H9 (cell line): ENCODE data around the gene KCNMA1. TPM values are rescaled to one million over a fixed set of nuclear protein-coding genes. Genes with fewer than 3 reads are reported as not detected.

ENCODE experiments used
- DNase-seq: peaks from one replicate; pipeline ENCODE4 v3.0.0-alpha.2; 2017
- H2AFZ ChIP-seq: one replicate; pipeline ENCODE4 v1.6.1; 2013; ENCODE audit warnings: mild to moderate bottlenecking, low read length, control low read depth, moderate library complexity
- H2AK5ac ChIP-seq: 2 replicates; pipeline ENCODE4 v1.6.1; 2013; ENCODE audit warnings: low read length, control low read depth, mixed read lengths; ENCODE audit not compliant: insufficient read length
- H2BK120ac ChIP-seq: one replicate; pipeline ENCODE4 v1.6.1; 2013; ENCODE audit warnings: low read depth, mild to moderate bottlenecking, low read length, control low read depth, inconsistent platforms; ENCODE audit not compliant: poor library complexity, severe bottlenecking
- H2BK12ac ChIP-seq: 2 replicates; pipeline ENCODE4 v1.6.1; 2013; ENCODE audit warnings: low read length, control low read depth, mixed read lengths, low read depth; ENCODE audit not compliant: insufficient read length
- H2BK15ac ChIP-seq: 2 replicates; pipeline ENCODE4 v1.6.1; 2013; ENCODE audit warnings: low read depth, low read length, control low read depth
- H2BK20ac ChIP-seq: one replicate; pipeline ENCODE4 v1.6.1; 2013; ENCODE audit warnings: low read depth, mild to moderate bottlenecking, low read length, control low read depth, inconsistent platforms; ENCODE audit not compliant: poor library complexity, severe bottlenecking
- H2BK5ac ChIP-seq: 2 replicates; pipeline ENCODE4 v1.6.1; 2013; ENCODE audit warnings: low read length, control low read depth, mixed read lengths; ENCODE audit not compliant: insufficient read length
- H3K14ac ChIP-seq: 2 replicates; pipeline ENCODE4 v1.6.1; 2013; ENCODE audit warnings: low read length, control low read depth; ENCODE audit not compliant: insufficient read depth
- H3K18ac ChIP-seq: 2 replicates; pipeline ENCODE4 v1.6.1; 2013; ENCODE audit warnings: low read depth, mild to moderate bottlenecking, mixed read lengths, low read length, control low read depth; ENCODE audit not compliant: insufficient read length
- H3K23ac ChIP-seq: 2 replicates; pipeline ENCODE4 v1.6.1; 2013; ENCODE audit warnings: low read length, control low read depth, mixed read lengths, low read depth; ENCODE audit not compliant: insufficient read length
- H3K23me2 ChIP-seq: 2 replicates; pipeline ENCODE4 v1.6.1; 2013; ENCODE audit warnings: low read depth, mild to moderate bottlenecking, mixed read lengths, low read length, control low read depth; ENCODE audit not compliant: insufficient read length, poor library complexity, severe bottlenecking
- H3K27ac ChIP-seq: 2 replicates; pipeline ENCODE4 v1.5.1; 2013; ENCODE audit warnings: low read length, control low read depth, mixed read lengths, low read depth; ENCODE audit not compliant: insufficient read length
- H3K27me3 ChIP-seq: 2 replicates; pipeline ENCODE4 v1.6.1; 2013; ENCODE audit warnings: low read length, control low read depth, inconsistent platforms; ENCODE audit not compliant: insufficient read depth
- H3K4ac ChIP-seq: 2 replicates; pipeline ENCODE4 v1.6.1; 2013; ENCODE audit warnings: low read depth, mild to moderate bottlenecking, control low read depth, inconsistent platforms, low read length, moderate library complexity
- H3K4me1 ChIP-seq: 2 replicates; pipeline ENCODE4 v1.6.1; 2013; ENCODE audit warnings: low read length, control low read depth, inconsistent platforms; ENCODE audit not compliant: insufficient read depth
- H3K4me2 ChIP-seq: 2 replicates; pipeline ENCODE4 v1.6.1; 2013; ENCODE audit warnings: low read length, control low read depth, mixed read lengths; ENCODE audit not compliant: insufficient read length, insufficient read depth
- H3K56ac ChIP-seq: 2 replicates; pipeline ENCODE4 v1.6.1; 2013; ENCODE audit warnings: low read depth, mild to moderate bottlenecking, mixed read lengths, low read length, control low read depth; ENCODE audit not compliant: insufficient read length
- H3K79me1 ChIP-seq: 2 replicates; pipeline ENCODE4 v1.6.1; 2013; ENCODE audit warnings: low read depth, mild to moderate bottlenecking, moderate library complexity, low read length, control low read depth, inconsistent platforms; ENCODE audit not compliant: insufficient read depth, poor library complexity, severe bottlenecking
- H3K79me2 ChIP-seq: 2 replicates; pipeline ENCODE4 v1.6.1; 2013; ENCODE audit warnings: low read length, control low read depth, inconsistent platforms; ENCODE audit not compliant: insufficient read depth
- H3K9ac ChIP-seq: 2 replicates; pipeline ENCODE4 v1.6.1; 2013; ENCODE audit warnings: low read length, control low read depth, mixed read lengths; ENCODE audit not compliant: insufficient read length; ENCODE audit errors: extremely low read depth
- H3K9me3 ChIP-seq: one replicate; pipeline ENCODE4 v1.6.1; 2013; ENCODE audit warnings: low read depth, low read length, inconsistent platforms; ENCODE audit not compliant: control insufficient read depth
- H3T11ph ChIP-seq: one replicate; pipeline ENCODE4 v1.6.1; 2013; ENCODE audit warnings: mild to moderate bottlenecking, low read length, control low read depth, inconsistent platforms
- H4K20me1 ChIP-seq: one replicate; pipeline ENCODE4 v1.6.1; 2013; ENCODE audit not compliant: control insufficient read depth, insufficient read length, insufficient read depth
- H4K5ac ChIP-seq: 2 replicates; pipeline ENCODE4 v1.6.1; 2013; ENCODE audit warnings: low read depth, mild to moderate bottlenecking, mixed read lengths, low read length, control low read depth; ENCODE audit not compliant: insufficient read length
- H4K8ac ChIP-seq: replicated peaks from 2 replicates; pipeline ENCODE4 v1.6.1; 2013; ENCODE audit warnings: low read length, control low read depth, mixed read lengths, low read depth; ENCODE audit not compliant: insufficient read length
- H4K91ac ChIP-seq: 2 replicates; pipeline ENCODE4 v1.6.1; 2013; ENCODE audit warnings: low read depth, mild to moderate bottlenecking, moderate library complexity, mixed read lengths, low read length, control low read depth; ENCODE audit not compliant: insufficient read length
- H3K27ac Mint-ChIP-seq, 3 experiments: 2 replicates in 2 of 3; 3 replicates in 1 of 3; pipeline ENCODE4 v1.8.0; 2020 to 2021; ENCODE audit warnings: mixed read lengths in 3 of 3, mild to moderate bottlenecking in 1 of 3, moderate library complexity in 1 of 3
- H3K27me3 Mint-ChIP-seq: 2 replicates; pipeline ENCODE4 v1.8.0; 2021; ENCODE audit warnings: low read depth, mild to moderate bottlenecking, moderate library complexity, mixed read lengths
- H3K36me3 Mint-ChIP-seq, 3 experiments: 2 replicates in 2 of 3; 3 replicates in 1 of 3; pipeline ENCODE4 v1.8.0; 2020 to 2021; ENCODE audit warnings: low read depth in 3 of 3, mixed read lengths in 3 of 3; ENCODE audit not compliant: insufficient read depth in 1 of 3
- H3K4me1 Mint-ChIP-seq, 2 experiments: 2 replicates each; pipeline ENCODE4 v1.8.0; 2020; ENCODE audit warnings: mixed read lengths in 2 of 2
- H3K4me3 Mint-ChIP-seq, 2 experiments: 2 replicates in 1 of 2; 3 replicates in 1 of 2; pipeline ENCODE4 v1.8.0; 2020 to 2021; ENCODE audit warnings: mild to moderate bottlenecking in 2 of 2, mixed read lengths in 2 of 2, moderate library complexity in 1 of 2
- H3K9me3 Mint-ChIP-seq, 2 experiments: 2 replicates in 1 of 2; 3 replicates in 1 of 2; pipeline ENCODE4 v1.8.0; 2020; ENCODE audit warnings: mild to moderate bottlenecking in 2 of 2, mixed read lengths in 2 of 2, moderate library complexity in 1 of 2
- CTCF ChIP-seq: fragments of 200-600 bp; sonication (generic); conservative IDR thresholded peaks from 3 replicates; pipeline ENCODE4 v1.8.0; 2021; ENCODE audit warnings: antibody characterized with exemption, mild to moderate bottlenecking
- WGBS: extraction: QIAGEN DNeasy Blood & Tissue Kit; methylation state at CpG from one replicate; pipeline ENCODE4 v1.1.7; 2013; ENCODE audit warnings: missing lambda C conversion rate, low lambda C conversion rate, mixed read lengths; ENCODE audit not compliant: insufficient read length; ENCODE audit errors: extremely low coverage; 5-methylcytosine and 5-hydroxymethylcytosine counted together
- total RNA-seq: library from RNA; stranded (reverse); gene quantifications from 2 replicates; pipeline ENCODE4 v1.2.1, GENCODE V29; 2021

The KCNMA1 gene
- total RNA-seq, 1 experiment from 2014 or later: 2.0 TPM

- no peak overlapping the region for H4K5ac ChIP-seq
- H2BK15ac ChIP-seq: no peak overlapping the region
- H3K79me1 ChIP-seq: no peaks in the 10 kb centered on the region
- no peak overlapping the region for H3K23ac ChIP-seq
- Mint-ChIP-seq H3K4me3 (no peak overlapping the region), H3K4me1 (peaks cover 2 to 8% of the 10 kb centered on the region in 2 experiments), H3K27me3 (peaks cover 2% of the 10 kb centered on the region), H3K9me3 (no peaks in the 10 kb centered on the region), H3K27ac (no peak overlapping the region), H3K36me3 (no peaks in the 10 kb centered on the region)
- no peak overlapping the region for H3K4me2 ChIP-seq
- no peaks in the 10 kb centered on the region for H3K9me3 ChIP-seq
- H3K18ac ChIP-seq: no peak overlapping the region
- H2BK20ac ChIP-seq: no peak overlapping the region
- no peak overlapping the region for H3K4ac ChIP-seq
- H2BK5ac ChIP-seq: no peak overlapping the region
- no peaks in the 10 kb centered on the region for H3K23me2 ChIP-seq
- no peak overlapping the region for H4K91ac ChIP-seq
- no peak for TF ChIP-seq CTCF
- no peak overlapping the region for H3K56ac ChIP-seq
- H3K9ac ChIP-seq: no peak overlapping the region
- no peak overlapping the region for H3T11ph ChIP-seq
- DNase-seq: no peak
- no CpG with 5 or more reads among the region's 3 CpGs for WGBS
- H2BK120ac ChIP-seq: no peak overlapping the region
- no peak overlapping the region for H3K27ac ChIP-seq
- H2BK12ac ChIP-seq: no peak overlapping the region
- no peak overlapping the region for H2AK5ac ChIP-seq
- no peaks in the 10 kb centered on the region; the same call in 1 of the 2 replicates for H3K79me2 ChIP-seq
- H4K8ac ChIP-seq: no peak overlapping the region
- no peaks in the 10 kb centered on the region for H4K20me1 ChIP-seq
- no peaks in the 10 kb centered on the region for H3K4me1 ChIP-seq
- H3K27me3 ChIP-seq: no peaks in the 10 kb centered on the region
- no peak overlapping the region for H2AFZ ChIP-seq
- H3K14ac ChIP-seq: no peak overlapping the region
These were observed 329.4 kb downstream of the KCNMA1 start for GRCh38 chr10:77308084-77308732.
